Measurements from ENCODE around the gene WDR6. TPM values are rescaled to one million over a fixed set of nuclear protein-coding genes. Genes with fewer than 3 reads are reported as not detected.

Gene WDR6
- total and polyA plus RNA-seq, 9 of the 15 experiments (the other 6 are each of a cell fraction or from before 2014, with no cell fraction given), result 8.9 to 90.6 (median 44.7) TPM

MicroRNAs within 50 kb of the gene (microRNA counts, 767-probe panel; counts per million panel counts)
- microRNA hsa-miR-191-5p, result 6,692 counts per million, percentile 95 among the panel's probes with 10 or more counts
- microRNA hsa-miR-425-5p, result 4,606 counts per million, percentile 86 among the panel's probes with 10 or more counts

Small RNA genes within 50 kb of the gene (microRNA-seq; reads per million reads assigned to microRNA genes)
- gene MIR191 (ENCODE audit: borderline microRNAs expressed), result 5,391 reads per million, percentile 98 among the genes with 10 or more reads in this experiment
- 20,281 reads per million, percentile 99 among the genes with 10 or more reads in this experiment for gene MIR425 (ENCODE audit: borderline microRNAs expressed)

Small RNA genes within 50 kb of the gene (small RNA-seq; reads per million reads assigned to genes)
- 11,765 reads per million, percentile 100 among the genes with 10 or more reads in this experiment for gene MIR191
- gene MIR425, result 331 reads per million, percentile 99 among the genes with 10 or more reads in this experiment

Other genes starting within 250 kb of the WDR6 start
Only the 7 nearest of the 13 such genes appear.
- gene ARIH2, start 88.5 kb upstream of the WDR6 start, total RNA-seq (2014; rRNA removed), result 114 and 120 TPM in 2 replicates
- gene ARIH2, start 88.5 kb upstream of the WDR6 start, total RNA-seq (2014; rRNA removed; fragmentation: Illumina TruSeq; extraction: Trizol), result 112 and 138 TPM in 2 replicates
- gene ARIH2, start 88.5 kb upstream of the WDR6 start, total RNA-seq (2015; rRNA removed; fragmentation: Illumina TruSeq; extraction: Trizol), result 95.9 and 97.0 TPM in 2 replicates
- 110 and 118 TPM in 2 replicates for gene ARIH2, start 88.5 kb upstream of the WDR6 start, total RNA-seq (2021)
- gene ARIH2, start 88.5 kb upstream of the WDR6 start, polyA plus RNA-seq (2011; rRNA removed), result 101 and 110 TPM in 2 replicates
- 105 and 108 TPM in 2 replicates for gene ARIH2, start 88.5 kb upstream of the WDR6 start, polyA plus RNA-seq (2014; fragmentation: Illumina TruSeq; extraction: Trizol)
- 10 to 100 TPM; 27.0 to 27.3 TPM for gene ARIH2, start 88.5 kb upstream of the WDR6 start, polyA plus RNA-seq (2014; fragmentation: Nextera tagmentation; extraction: Ambion mirVana)
- 107 and 128 TPM in 2 replicates for gene ARIH2, start 88.5 kb upstream of the WDR6 start, polyA plus RNA-seq (2014; rRNA removed)
- gene P4HTM, start 17.1 kb upstream of the WDR6 start, total RNA-seq (2014; rRNA removed), result 0.23 and 0.33 TPM in 2 replicates
- gene P4HTM, start 17.1 kb upstream of the WDR6 start, total RNA-seq (2014; rRNA removed; fragmentation: Illumina TruSeq; extraction: Trizol), result 0.25 and 0.32 TPM in 2 replicates
- 0.14 TPM in 1 of 2 replicates, not detected in the other for gene P4HTM, start 17.1 kb upstream of the WDR6 start, total RNA-seq (2015; rRNA removed; fragmentation: Illumina TruSeq; extraction: Trizol)
- gene P4HTM, start 17.1 kb upstream of the WDR6 start, total RNA-seq (2021), result 0.27 and 0.66 TPM in 2 replicates
- gene P4HTM, start 17.1 kb upstream of the WDR6 start, polyA plus RNA-seq (2011; rRNA removed), result 0.30 and 0.47 TPM in 2 replicates
- gene P4HTM, start 17.1 kb upstream of the WDR6 start, polyA plus RNA-seq (2014; fragmentation: Illumina TruSeq; extraction: Trizol), result 0.09 and 0.29 TPM in 2 replicates
- not detected for gene P4HTM, start 17.1 kb upstream of the WDR6 start, polyA plus RNA-seq (2014; fragmentation: Nextera tagmentation; extraction: Ambion mirVana)
- gene P4HTM, start 17.1 kb upstream of the WDR6 start, polyA plus RNA-seq (2014; rRNA removed), result 0.22 and 0.29 TPM in 2 replicates
- gene DALRD3, start 11.2 kb downstream of the WDR6 start, total RNA-seq (2014; rRNA removed), result 15.7 and 18.0 TPM in 2 replicates
- 8.4 and 11.6 TPM in 2 replicates for gene DALRD3, start 11.2 kb downstream of the WDR6 start, total RNA-seq (2014; rRNA removed; fragmentation: Illumina TruSeq; extraction: Trizol)
- 10.6 and 11.9 TPM in 2 replicates for gene DALRD3, start 11.2 kb downstream of the WDR6 start, total RNA-seq (2015; rRNA removed; fragmentation: Illumina TruSeq; extraction: Trizol)
- gene DALRD3, start 11.2 kb downstream of the WDR6 start, total RNA-seq (2021), result 15.7 and 16.0 TPM in 2 replicates
- gene DALRD3, start 11.2 kb downstream of the WDR6 start, polyA plus RNA-seq (2011; rRNA removed), result 30.5 and 31.3 TPM in 2 replicates
- 14.4 and 15.9 TPM in 2 replicates for gene DALRD3, start 11.2 kb downstream of the WDR6 start, polyA plus RNA-seq (2014; fragmentation: Illumina TruSeq; extraction: Trizol)
- gene DALRD3, start 11.2 kb downstream of the WDR6 start, polyA plus RNA-seq (2014; fragmentation: Nextera tagmentation; extraction: Ambion mirVana), result 1 to 10 TPM; 6.6 to 7.2 TPM
- 18.3 and 20.5 TPM in 2 replicates for gene DALRD3, start 11.2 kb downstream of the WDR6 start, polyA plus RNA-seq (2014; rRNA removed)
- 127 and 133 TPM in 2 replicates for gene NDUFAF3, start 14.7 kb downstream of the WDR6 start, total RNA-seq (2014; rRNA removed)
- gene NDUFAF3, start 14.7 kb downstream of the WDR6 start, total RNA-seq (2014; rRNA removed; fragmentation: Illumina TruSeq; extraction: Trizol), result 17.9 and 22.4 TPM in 2 replicates
- 26.5 and 27.7 TPM in 2 replicates for gene NDUFAF3, start 14.7 kb downstream of the WDR6 start, total RNA-seq (2015; rRNA removed; fragmentation: Illumina TruSeq; extraction: Trizol)
- 73.3 and 77.2 TPM in 2 replicates for gene NDUFAF3, start 14.7 kb downstream of the WDR6 start, total RNA-seq (2021)
- 22.5 and 25.1 TPM in 2 replicates for gene NDUFAF3, start 14.7 kb downstream of the WDR6 start, polyA plus RNA-seq (2011; rRNA removed)
- 39.8 and 49.8 TPM in 2 replicates for gene NDUFAF3, start 14.7 kb downstream of the WDR6 start, polyA plus RNA-seq (2014; fragmentation: Illumina TruSeq; extraction: Trizol)
- 10 to 100 TPM; 17.0 to 36.3 TPM for gene NDUFAF3, start 14.7 kb downstream of the WDR6 start, polyA plus RNA-seq (2014; fragmentation: Nextera tagmentation; extraction: Ambion mirVana)
- gene NDUFAF3, start 14.7 kb downstream of the WDR6 start, polyA plus RNA-seq (2014; rRNA removed), result 64.6 and 75.9 TPM in 2 replicates
- 376 and 506 TPM in 2 replicates for gene IMPDH2, start 22.0 kb downstream of the WDR6 start, total RNA-seq (2014; rRNA removed)
- 296 and 320 TPM in 2 replicates for gene IMPDH2, start 22.0 kb downstream of the WDR6 start, total RNA-seq (2014; rRNA removed; fragmentation: Illumina TruSeq; extraction: Trizol)
- gene IMPDH2, start 22.0 kb downstream of the WDR6 start, total RNA-seq (2015; rRNA removed; fragmentation: Illumina TruSeq; extraction: Trizol), result 359 and 366 TPM in 2 replicates
- gene IMPDH2, start 22.0 kb downstream of the WDR6 start, total RNA-seq (2021), result 315 and 318 TPM in 2 replicates
- gene IMPDH2, start 22.0 kb downstream of the WDR6 start, polyA plus RNA-seq (2011; rRNA removed), result 332 and 336 TPM in 2 replicates
- gene IMPDH2, start 22.0 kb downstream of the WDR6 start, polyA plus RNA-seq (2014; fragmentation: Illumina TruSeq; extraction: Trizol), result 362 and 391 TPM in 2 replicates
- gene IMPDH2, start 22.0 kb downstream of the WDR6 start, polyA plus RNA-seq (2014; fragmentation: Nextera tagmentation; extraction: Ambion mirVana), result 100 to 1,000 TPM; 426 to 507 TPM
- 352 and 442 TPM in 2 replicates for gene IMPDH2, start 22.0 kb downstream of the WDR6 start, polyA plus RNA-seq (2014; rRNA removed)
- gene QRICH1, start 86.7 kb downstream of the WDR6 start, total RNA-seq (2014; rRNA removed), result 54.6 and 59.0 TPM in 2 replicates
- 56.7 and 67.5 TPM in 2 replicates for gene QRICH1, start 86.7 kb downstream of the WDR6 start, total RNA-seq (2014; rRNA removed; fragmentation: Illumina TruSeq; extraction: Trizol)
- gene QRICH1, start 86.7 kb downstream of the WDR6 start, total RNA-seq (2015; rRNA removed; fragmentation: Illumina TruSeq; extraction: Trizol), result 54.0 and 55.6 TPM in 2 replicates
- gene QRICH1, start 86.7 kb downstream of the WDR6 start, total RNA-seq (2021), result 74.3 and 81.7 TPM in 2 replicates
- 99.2 and 102 TPM in 2 replicates for gene QRICH1, start 86.7 kb downstream of the WDR6 start, polyA plus RNA-seq (2011; rRNA removed)
- gene QRICH1, start 86.7 kb downstream of the WDR6 start, polyA plus RNA-seq (2014; fragmentation: Illumina TruSeq; extraction: Trizol), result 65.1 and 73.3 TPM in 2 replicates
- 10 to 100 TPM; 20.1 to 20.5 TPM for gene QRICH1, start 86.7 kb downstream of the WDR6 start, polyA plus RNA-seq (2014; fragmentation: Nextera tagmentation; extraction: Ambion mirVana)
- gene QRICH1, start 86.7 kb downstream of the WDR6 start, polyA plus RNA-seq (2014; rRNA removed), result 89.7 and 90.7 TPM in 2 replicates
- gene QARS1, start 97.4 kb downstream of the WDR6 start, total RNA-seq (2014; rRNA removed), result 273 and 315 TPM in 2 replicates
- gene QARS1, start 97.4 kb downstream of the WDR6 start, total RNA-seq (2014; rRNA removed; fragmentation: Illumina TruSeq; extraction: Trizol), result 146 and 170 TPM in 2 replicates
- 176 TPM in 2 replicates for gene QARS1, start 97.4 kb downstream of the WDR6 start, total RNA-seq (2015; rRNA removed; fragmentation: Illumina TruSeq; extraction: Trizol)
- 297 and 298 TPM in 2 replicates for gene QARS1, start 97.4 kb downstream of the WDR6 start, total RNA-seq (2021)
- 148 and 237 TPM in 2 replicates for gene QARS1, start 97.4 kb downstream of the WDR6 start, polyA plus RNA-seq (2011; rRNA removed)
- 305 and 381 TPM in 2 replicates for gene QARS1, start 97.4 kb downstream of the WDR6 start, polyA plus RNA-seq (2014; fragmentation: Illumina TruSeq; extraction: Trizol)
- gene QARS1, start 97.4 kb downstream of the WDR6 start, polyA plus RNA-seq (2014; fragmentation: Nextera tagmentation; extraction: Ambion mirVana), result 100 to 1,000 TPM; 230 to 310 TPM
- 249 and 307 TPM in 2 replicates for gene QARS1, start 97.4 kb downstream of the WDR6 start, polyA plus RNA-seq (2014; rRNA removed)